ENCODE results near the gene SLC25A22.

Gene SLC25A22

GRCh38 chr11:790721-791564 is 7.1 kb downstream of the SLC25A22 start:
- no peak for DNase-seq

GRCh38 chr11:789943-790342 is 8.1 kb downstream of the SLC25A22 start, which contains the start of gene CEND1:
Gene CEND1 (minus strand): TSS chr11:790090. CDS start chr11:788576, 1,514 bp downstream.
- no peak for DNase-seq

GRCh38 chr11:788953-789940 is 8.8 kb downstream of the SLC25A22 start:
- no peak for DNase-seq

- no peak for DNase-seq
These were observed 10.0 kb downstream of the SLC25A22 start for GRCh38 chr11:788009-788640.

- DNase-seq: no peak
These were observed 10.9 kb downstream of the SLC25A22 start for GRCh38 chr11:787084-787675.

GRCh38 chr11:786235-787083 is 11.6 kb downstream of the SLC25A22 start:
- DNase-seq: no peak

- peak; percentile 65 for DNase-seq
These were observed 14.5 kb downstream of the SLC25A22 start for GRCh38 chr11:783581-784015.

GRCh38 chr11:782264-783174 is 15.6 kb downstream of the SLC25A22 start:
- no peak for DNase-seq

GRCh38 chr11:779955-780532 is 18.0 kb downstream of the SLC25A22 start:
- no peak for DNase-seq

- no peak for DNase-seq
These were observed 18.8 kb downstream of the SLC25A22 start for GRCh38 chr11:778976-779954.

- peak; percentile 88 for DNase-seq
These were observed 20.5 kb downstream of the SLC25A22 start, which contains the start of gene GATD1 for GRCh38 chr11:777288-778255. Gene GATD1 (minus strand): TSS chr11:777487. CDS start chr11:777462, 25 bp downstream.

GRCh38 chr11:776561-777287 is 21.4 kb downstream of the SLC25A22 start:
- DNase-seq: peak; percentile 71

GRCh38 chr11:776263-776560 is 21.9 kb downstream of the SLC25A22 start:
- no peak for DNase-seq

GRCh38 chr11:774873-775592 is 23.0 kb downstream of the SLC25A22 start:
- no peak for DNase-seq

GRCh38 chr11:773830-774229 is 24.3 kb downstream of the SLC25A22 start:
- no peak for DNase-seq

- DNase-seq: no peak
These were observed 24.7 kb downstream of the SLC25A22 start for GRCh38 chr11:773425-773824.
